Suprapubic skin (tissue), 4 donors: ENCODE results near the gene SPTAN1. TPM values are rescaled to one million over a fixed set of nuclear protein-coding genes. Genes with fewer than 3 reads are reported as not detected.
A peak's percentile ranks its signal among the peaks of the same experiment; 100 is the strongest.
"Not testable (repeated sequence)": the region's sequence is repeated elsewhere in the genome, so short reads cannot be mapped to it uniquely, and the experiment has no call there.

Experiments used
- DNase-seq, 2 donors: peaks; one replicate each; pipeline ENCODE4 v3.0.0-alpha.2; 2019; ENCODE audit warnings: low spot score in 2 of 2
- H3K27ac ChIP-seq: fragments of 200-600 bp; sonication (generic); one replicate; pipeline ENCODE4 v1.5.1; 2019
- H3K27me3 ChIP-seq: fragments of 200-600 bp; sonication (generic); one replicate; pipeline ENCODE4 v1.5.1; 2019
- H3K36me3 ChIP-seq: fragments of 200-600 bp; sonication (generic); one replicate; pipeline ENCODE4 v1.5.1; 2019
- H3K4me1 ChIP-seq: fragments of 200-600 bp; sonication (generic); one replicate; pipeline ENCODE4 v1.5.1; 2019
- H3K4me3 ChIP-seq: fragments of 200-600 bp; sonication (generic); one replicate; pipeline ENCODE4 v1.5.1; 2019; ENCODE audit warnings: mild to moderate bottlenecking
- H3K9me3 ChIP-seq: fragments of 200-600 bp; sonication (generic); one replicate; pipeline ENCODE4 v1.5.1; 2019
- CTCF ChIP-seq, 2 donors: fragments of 200-600 bp in 1 of 2; fragments of 450-650 bp in 1 of 2; sonication (generic) in 1 of 2; IDR thresholded peaks; one replicate each; pipeline ENCODE4 v1.5.1; 2016 to 2019; ENCODE audit warnings: antibody characterized with exemption in 2 of 2, mild to moderate bottlenecking in 1 of 2, moderate library complexity in 1 of 2
- EP300 ChIP-seq: sonication (generic); formaldehyde crosslinking; IDR thresholded peaks from one replicate; pipeline ENCODE4 v1.6.1; 2017; ENCODE audit warnings: antibody characterized with exemption
- POLR2A ChIP-seq, 2 donors: fragments of 450-650 bp; IDR thresholded peaks; one replicate each; pipeline ENCODE4 v1.6.1; 2017; ENCODE audit warnings: antibody characterized with exemption in 2 of 2, mild to moderate bottlenecking in 2 of 2, moderate library complexity in 2 of 2
- POLR2AphosphoS5 ChIP-seq, 3 donors: sonication (generic); formaldehyde crosslinking; IDR thresholded peaks; one replicate each; pipeline ENCODE4 v1.6.1; 2017; ENCODE audit warnings: antibody characterized with exemption in 3 of 3
- WGBS: methylation state at CpG from one replicate; pipeline ENCODE4 v1.1.5; 2018; 5-methylcytosine and 5-hydroxymethylcytosine counted together
- total RNA-seq, 4 donors: library from RNA; depleted of rRNA; stranded (reverse); fragments of >200 nt; gene quantifications; one replicate each; pipeline ENCODE4 v1.1.0, GENCODE V29; 2016

Gene SPTAN1
- total RNA-seq, 4 donors from 2014 or later: 251 to 476 (median 354) TPM

GRCh38 chr9:128643519-128644300, 91.3 kb downstream of the SPTAN1 start:
- 73% methylated on average over 12 of the region's 12 CpGs for WGBS
- H3K27me3 ChIP-seq: no peaks in the 10 kb centered on the region
- no peaks in the 10 kb centered on the region for H3K4me1 ChIP-seq
- H3K9me3 ChIP-seq: no peaks in the 10 kb centered on the region
- no peak overlapping the region for H3K4me3 ChIP-seq
- peaks cover 20% of the 10 kb centered on the region for H3K36me3 ChIP-seq
- H3K27ac ChIP-seq: no peak overlapping the region
- no peak for TF ChIP-seq EP300
- TF ChIP-seq POLR2A (IDR thresholded peaks at IDR 0.05): no peak
- TF ChIP-seq POLR2AphosphoS5 (IDR thresholded peaks at IDR 0.05): no peak
- no peak for TF ChIP-seq CTCF (IDR thresholded peaks at IDR 0.05)
- no peak for DNase-seq

- H3K4me1 ChIP-seq, H3K9me3 ChIP-seq, DNase-seq, H3K4me3 ChIP-seq, H3K27ac ChIP-seq, H3K36me3 ChIP-seq, H3K27me3 ChIP-seq: not testable (repeated sequence)
- peak; percentile 7 to 10 for TF ChIP-seq CTCF (IDR thresholded peaks at IDR 0.05)
- 90% methylated on average over 9 of the region's 9 CpGs for WGBS
Observed at GRCh38 chr9:128648206-128648605, 95.8 kb downstream of the SPTAN1 start.

DNA sequence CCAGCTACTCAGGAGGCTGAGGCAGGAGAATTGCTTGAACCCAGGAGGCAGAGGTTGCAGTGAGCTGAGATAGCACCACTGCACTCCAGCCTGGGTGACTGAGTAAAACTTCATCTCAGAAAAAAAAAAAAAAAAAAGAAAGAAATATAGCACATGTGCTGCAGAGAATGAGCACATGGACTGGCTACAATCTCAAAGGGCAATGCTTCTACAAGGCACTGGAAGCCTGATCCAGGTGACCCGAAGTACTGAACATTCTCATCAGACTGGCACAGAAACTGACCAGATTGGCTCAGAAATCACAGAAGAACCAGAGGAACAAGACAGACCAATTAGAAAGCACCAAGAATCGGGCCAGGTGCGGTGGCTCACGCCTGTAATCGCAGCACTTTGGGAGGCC, 99.4 kb downstream of the SPTAN1 start:
- Histone ChIP-seq H3K4me3 (no peak overlapping the region), H3K27ac (no peak overlapping the region), H3K4me1 (peaks cover 8% of the 10 kb centered on the region), H3K36me3 (no peaks in the 10 kb centered on the region), H3K9me3 (no peaks in the 10 kb centered on the region), H3K27me3 (no peaks in the 10 kb centered on the region)
- DNase-seq: no peak
- WGBS: 98% methylated on average over 5 of the region's 5 CpGs
- no peak for TF ChIP-seq POLR2A (IDR thresholded peaks at IDR 0.05)
- no peak for TF ChIP-seq EP300

- 92% methylated on average over 8 of the region's 8 CpGs for WGBS
- DNase-seq: no peak
- H3K27me3 ChIP-seq: no peaks in the 10 kb centered on the region
- H3K4me3 ChIP-seq: no peak overlapping the region
- H3K9me3 ChIP-seq: no peaks in the 10 kb centered on the region
- peaks cover 8% of the 10 kb centered on the region for H3K4me1 ChIP-seq
- TF ChIP-seq CTCF (IDR thresholded peaks at IDR 0.05) (no peak), POLR2AphosphoS5 (IDR thresholded peaks at IDR 0.05) (no peak), POLR2A (IDR thresholded peaks at IDR 0.05) (no peak), EP300 (no peak)
- no peaks in the 10 kb centered on the region for H3K36me3 ChIP-seq
- no peak overlapping the region for H3K27ac ChIP-seq
Observed at GRCh38 chr9:128653908-128654307, 101.5 kb downstream of the SPTAN1 start.

DNA sequence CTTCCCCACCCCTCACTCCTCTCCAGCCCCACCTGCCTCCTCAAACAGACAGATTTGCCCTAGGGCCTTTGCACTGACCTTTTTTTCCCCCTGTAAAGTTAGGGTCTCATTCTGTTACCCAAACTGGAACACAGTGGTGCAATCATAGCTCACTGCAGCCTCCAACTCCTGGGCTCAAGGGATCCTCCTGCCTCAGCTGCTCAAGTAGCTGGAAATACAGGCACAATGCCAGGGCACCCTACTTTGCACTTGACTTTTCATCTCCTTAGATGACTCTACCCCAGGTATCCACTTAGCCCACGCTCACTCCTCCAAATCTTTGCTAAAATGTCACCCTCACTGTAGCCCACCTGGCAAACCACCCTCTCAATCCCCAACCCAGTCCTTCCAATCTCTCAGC, 102.1 kb downstream of the SPTAN1 start:
- TF ChIP-seq POLR2AphosphoS5 (IDR thresholded peaks at IDR 0.05) (no peak), EP300 (no peak), CTCF (IDR thresholded peaks at IDR 0.05) (no peak), POLR2A (IDR thresholded peaks at IDR 0.05) (no peak)
- no peak for DNase-seq
- no peak overlapping the region for H3K4me3 ChIP-seq
- no peak overlapping the region for H3K27ac ChIP-seq
- peaks cover 8% of the 10 kb centered on the region for H3K4me1 ChIP-seq
- no peaks in the 10 kb centered on the region for H3K27me3 ChIP-seq
- no peaks in the 10 kb centered on the region for H3K36me3 ChIP-seq
- WGBS: 94% methylated on average over 1 of the region's 1 CpG
- no peaks in the 10 kb centered on the region for H3K9me3 ChIP-seq
